GM18520 (cell line): ENCODE data around the gene SEC11A.

Source experiments
- ATAC-seq: cut with Tn5 transposase; IDR thresholded peaks from one replicate; pipeline ENCODE4 v1.9.1; 2021; ENCODE audit not compliant: unreplicated experiment

SEC11A gene

GRCh38 chr15:84685304-84685703, 30.6 kb downstream of the SEC11A start:
- no peak for ATAC-seq

- no peak for ATAC-seq
These were observed 31.8 kb downstream of the SEC11A start for GRCh38 chr15:84684092-84684491.

- no peak for ATAC-seq
These were observed 34.1 kb downstream of the SEC11A start for GRCh38 chr15:84681831-84682230.

- no peak for ATAC-seq
These were observed 44.7 kb downstream of the SEC11A start for GRCh38 chr15:84671211-84671610.

- no peak for ATAC-seq
These were observed 46.2 kb downstream of the SEC11A start for GRCh38 chr15:84669726-84670125.

GRCh38 chr15:84668221-84668982, 47.5 kb downstream of the SEC11A start:
- no peak for ATAC-seq

GRCh38 chr15:84666373-84666772, 49.6 kb downstream of the SEC11A start:
- no peak for ATAC-seq

GRCh38 chr15:84661001-84661400, 54.9 kb downstream of the SEC11A start:
- ATAC-seq = no peak

- ATAC-seq = no peak
These were observed 55.8 kb downstream of the SEC11A start for GRCh38 chr15:84659904-84660781.

GRCh38 chr15:84658788-84659411, 57.0 kb downstream of the SEC11A start:
- ATAC-seq = no peak

- ATAC-seq = peak; percentile 73
These were observed 57.7 kb downstream of the SEC11A start, which contains the start of gene NMB for GRCh38 chr15:84658080-84658787. Gene NMB, minus strand, starts transcription at chr15:84658199. Its CDS starts 47 bp downstream, at chr15:84658152.

- ATAC-seq = no peak
These were observed 58.2 kb downstream of the SEC11A start for GRCh38 chr15:84657748-84658079.

- no peak for ATAC-seq
These were observed 59.0 kb downstream of the SEC11A start for GRCh38 chr15:84656972-84657371.

GRCh38 chr15:84654689-84655453, 61.1 kb downstream of the SEC11A start:
- ATAC-seq = peak; percentile 22

GRCh38 chr15:84653910-84654688, 61.8 kb downstream of the SEC11A start, which contains the start of gene WDR73:
Gene WDR73, minus strand, starts transcription at chr15:84654283. Its CDS starts 9 bp downstream, at chr15:84654274.
- peak; percentile 52 for ATAC-seq

GRCh38 chr15:84653584-84653909, 62.4 kb downstream of the SEC11A start:
- no peak for ATAC-seq

- no peak for ATAC-seq
These were observed 66.2 kb downstream of the SEC11A start for GRCh38 chr15:84649706-84650105.

- no peak for ATAC-seq
These were observed 67.4 kb downstream of the SEC11A start for GRCh38 chr15:84648539-84648938.

GRCh38 chr15:84647726-84648125, 68.2 kb downstream of the SEC11A start:
- ATAC-seq = no peak

GRCh38 chr15:84645997-84646396, 69.9 kb downstream of the SEC11A start:
- no peak for ATAC-seq
